HG03108 (cell line): ENCODE results near the gene NUTM2A.
A peak's percentile ranks its signal among the peaks of the same experiment; 100 is the strongest.
"Not testable (repeated sequence)": the region's sequence is repeated elsewhere in the genome, so short reads cannot be mapped to it uniquely, and the experiment has no call there.

Experiments
- ATAC-seq: cut with Tn5 transposase; IDR thresholded peaks from one replicate; pipeline ENCODE4 v1.9.1; 2021; ENCODE audit warnings: moderate library complexity; ENCODE audit not compliant: unreplicated experiment

Gene NUTM2A

DNA sequence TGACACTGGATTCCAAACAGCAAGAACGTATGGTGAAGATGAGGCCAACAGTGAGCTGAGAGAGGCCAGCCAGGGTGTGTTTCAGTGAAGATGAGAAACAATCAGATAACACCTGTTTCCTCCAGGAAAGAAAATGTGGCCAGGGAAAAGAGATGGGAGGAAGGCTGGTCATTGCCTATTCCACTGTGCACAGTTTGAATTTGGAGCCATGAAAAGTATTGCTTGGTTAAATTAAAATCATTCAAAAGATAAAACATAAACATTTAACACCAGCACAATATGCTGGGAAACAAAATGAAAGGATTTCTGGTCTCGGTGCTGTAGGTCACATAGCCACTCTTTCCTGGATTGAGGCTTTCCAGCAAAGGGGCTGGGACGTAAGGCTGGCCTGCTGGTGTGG is at the start of gene NUTM2A:
NUTM2A (plus strand) TSS at position 301 of the 400 bp plus-strand sequence. CDS start 383 bp downstream, outside the sequence.
- not testable (repeated sequence) for ATAC-seq

- ATAC-seq: not testable (repeated sequence)
These were observed 47.7 kb upstream of the NUTM2A start for GRCh38 chr10:87177587-87177986.

GRCh38 chr10:87184421-87184820 is 40.8 kb upstream of the NUTM2A start:
- not testable (repeated sequence) for ATAC-seq

DNA sequence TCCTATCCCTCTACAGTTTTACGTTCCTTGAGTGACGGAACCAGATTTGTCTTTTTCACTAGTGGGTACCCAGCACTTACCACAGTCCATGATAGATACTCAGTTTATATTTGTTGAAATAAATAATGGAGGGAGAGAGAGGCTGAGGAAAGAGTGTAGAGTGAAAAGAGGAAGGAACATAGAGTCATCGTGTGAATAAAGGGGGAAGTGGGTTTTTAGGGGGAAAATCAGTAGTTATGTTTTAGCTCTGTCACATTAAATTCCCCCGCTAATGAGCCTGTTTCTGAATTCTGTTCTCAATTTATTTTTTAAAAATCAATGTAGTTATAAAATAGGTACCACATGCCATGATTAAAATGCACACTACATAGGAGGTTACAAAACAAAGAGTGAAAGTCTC is 39.2 kb upstream of the NUTM2A start:
- ATAC-seq: not testable (repeated sequence)

DNA sequence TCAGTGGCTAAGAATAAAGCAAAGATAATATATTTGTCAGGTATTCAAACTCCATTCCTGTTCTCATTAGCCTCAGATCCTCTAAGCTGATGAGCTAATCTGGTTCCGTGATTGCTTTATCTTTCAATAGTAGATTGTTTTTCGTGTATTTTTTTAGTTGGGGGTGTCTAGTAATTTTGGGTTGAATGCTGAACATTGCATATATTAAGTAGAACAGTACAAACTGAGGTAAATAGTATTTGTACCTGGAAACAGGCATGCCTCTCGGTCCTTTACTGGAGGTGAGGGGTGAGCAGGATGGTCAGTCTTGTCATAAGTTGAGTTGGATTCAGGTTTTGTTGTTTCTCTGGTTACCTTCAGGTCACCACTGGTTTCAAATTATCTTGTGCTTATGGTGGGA is 37.7 kb upstream of the NUTM2A start:
- ATAC-seq: not testable (repeated sequence)

- not testable (repeated sequence) for ATAC-seq
These were observed 33.4 kb upstream of the NUTM2A start for GRCh38 chr10:87191841-87192240.

- ATAC-seq: peak; percentile 57
These were observed 24.3 kb upstream of the NUTM2A start for GRCh38 chr10:87200924-87201323.

DNA sequence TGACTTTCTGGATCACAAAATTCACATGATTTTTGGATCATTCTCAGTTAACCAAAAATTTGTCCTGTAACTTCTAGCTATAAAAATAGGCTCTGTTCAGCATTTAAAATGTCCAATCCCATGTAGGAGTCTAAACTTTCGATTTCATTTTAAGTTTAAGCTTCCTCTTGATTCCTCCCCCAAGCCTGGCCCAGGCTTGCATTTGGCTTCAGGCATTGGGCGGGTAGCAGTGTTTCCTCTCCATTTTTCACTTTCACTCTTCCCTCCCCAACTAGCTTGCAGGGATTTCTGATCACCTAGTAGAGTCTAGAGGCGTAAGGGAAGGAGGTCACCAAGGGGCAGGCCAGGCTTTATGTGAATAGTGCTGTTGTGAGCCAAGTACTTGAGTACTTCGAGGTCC is 20.4 kb upstream of the NUTM2A start:
- ATAC-seq: not testable (repeated sequence)

- ATAC-seq: not testable (repeated sequence)
These were observed 18.3 kb upstream of the NUTM2A start for GRCh38 chr10:87206922-87207321.

DNA sequence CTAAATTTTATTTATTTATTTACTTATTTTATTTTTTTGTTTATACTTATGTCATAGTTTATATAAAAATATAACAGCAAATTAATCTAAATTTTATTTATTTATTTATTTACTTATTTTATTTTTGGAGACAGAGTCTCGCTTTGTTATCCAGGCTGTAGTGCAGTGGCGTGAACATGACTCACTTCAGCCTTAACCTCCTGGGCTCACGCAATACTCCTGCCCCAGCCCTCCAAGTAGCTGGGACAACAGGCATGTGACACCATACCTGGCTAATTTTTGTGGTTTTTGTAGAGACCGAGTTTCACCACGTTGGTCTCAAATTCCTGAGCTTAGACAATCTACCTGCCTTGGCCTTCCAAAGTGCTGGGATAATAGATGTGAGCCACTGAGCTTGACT is 14.9 kb upstream of the NUTM2A start:
- ATAC-seq: not testable (repeated sequence)

DNA sequence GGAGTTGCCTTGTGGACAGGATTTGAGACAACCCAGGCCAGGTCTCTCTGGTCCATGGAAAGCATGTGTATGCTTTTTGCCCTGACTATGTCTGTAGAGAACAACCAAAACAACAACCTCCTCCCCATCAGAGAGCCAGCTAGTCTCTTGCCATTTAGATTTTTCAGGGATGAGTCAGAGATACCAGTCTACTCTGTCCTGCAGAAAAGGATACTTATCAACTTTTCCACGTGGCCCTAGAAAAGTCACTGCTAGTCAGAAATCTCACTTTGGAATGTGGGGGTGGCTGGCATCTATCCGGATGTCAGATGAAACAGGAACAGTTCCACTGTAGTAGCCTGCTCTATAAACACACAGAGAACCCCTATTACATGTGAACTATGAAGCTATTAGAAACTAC is 13.4 kb upstream of the NUTM2A start:
- not testable (repeated sequence) for ATAC-seq

- not testable (repeated sequence) for ATAC-seq
These were observed 12.0 kb upstream of the NUTM2A start for GRCh38 chr10:87213150-87213765.

DNA sequence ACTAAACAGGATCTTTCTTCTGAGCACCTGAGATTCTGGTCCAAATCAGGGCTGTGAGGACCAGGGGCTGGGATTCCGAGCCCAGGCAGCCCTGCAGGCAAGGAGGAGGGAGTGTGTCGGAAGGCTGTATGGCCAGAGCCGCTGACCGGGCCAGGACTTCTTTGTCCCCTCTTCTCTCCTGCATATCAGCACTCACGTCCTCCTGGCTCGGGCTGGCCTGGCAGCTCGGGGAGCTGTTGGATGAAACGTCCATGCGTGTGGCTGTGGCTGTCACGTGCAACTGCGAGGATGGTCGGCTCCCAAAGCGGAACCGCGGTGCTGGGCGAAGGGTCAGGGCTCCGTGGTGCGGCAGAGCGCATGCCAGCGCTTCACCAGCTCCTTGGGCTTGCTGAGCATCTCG is 11.4 kb upstream of the NUTM2A start:
- ATAC-seq: not testable (repeated sequence)

- ATAC-seq: not testable (repeated sequence)
These were observed 9.1 kb upstream of the NUTM2A start for GRCh38 chr10:87216120-87216519.

- not testable (repeated sequence) for ATAC-seq
These were observed 5.9 kb upstream of the NUTM2A start for GRCh38 chr10:87219370-87219769.

DNA sequence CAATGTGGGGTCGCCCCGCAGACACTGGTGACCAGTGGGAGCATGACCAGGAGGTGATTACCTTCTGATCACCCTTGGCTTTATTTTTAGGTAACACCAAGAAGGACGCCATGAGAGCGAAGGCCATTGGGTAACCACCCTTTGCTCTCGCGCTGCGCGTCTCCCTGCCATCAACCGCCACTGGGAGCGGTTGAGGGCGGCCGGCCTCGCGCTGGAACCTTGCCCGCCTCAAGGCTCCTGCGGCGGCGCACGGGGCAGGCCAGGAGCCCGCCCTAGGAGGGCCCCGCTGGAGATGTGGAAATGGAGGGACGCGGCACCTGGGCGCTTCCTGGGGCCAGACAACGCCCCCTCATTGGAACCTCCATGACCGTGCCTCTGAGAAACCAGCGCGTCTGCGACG is 2.5 kb upstream of the NUTM2A start:
- ATAC-seq: not testable (repeated sequence)

DNA sequence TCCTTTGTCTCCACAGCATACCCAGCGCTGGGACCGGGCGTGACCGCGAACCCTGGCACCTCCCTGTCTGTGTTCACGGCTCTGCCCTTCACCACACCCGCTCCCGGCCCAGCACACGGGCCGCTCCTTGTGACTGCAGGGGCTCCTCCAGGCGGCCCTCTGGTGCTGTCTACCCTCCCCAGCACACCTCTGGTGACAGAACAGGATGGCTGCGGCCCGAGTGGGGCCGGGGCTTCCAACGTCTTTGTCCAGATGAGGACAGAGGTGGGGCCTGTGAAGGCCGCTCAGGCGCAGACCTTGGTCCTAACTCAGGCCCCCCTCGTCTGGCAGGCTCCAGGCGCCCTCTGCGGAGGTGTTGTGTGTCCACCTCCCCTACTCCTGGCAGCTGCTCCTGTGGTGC is 3.0 kb downstream of the NUTM2A start:
- ATAC-seq: not testable (repeated sequence)

- not testable (repeated sequence) for ATAC-seq
These were observed 4.0 kb downstream of the NUTM2A start for GRCh38 chr10:87229211-87229610.

DNA sequence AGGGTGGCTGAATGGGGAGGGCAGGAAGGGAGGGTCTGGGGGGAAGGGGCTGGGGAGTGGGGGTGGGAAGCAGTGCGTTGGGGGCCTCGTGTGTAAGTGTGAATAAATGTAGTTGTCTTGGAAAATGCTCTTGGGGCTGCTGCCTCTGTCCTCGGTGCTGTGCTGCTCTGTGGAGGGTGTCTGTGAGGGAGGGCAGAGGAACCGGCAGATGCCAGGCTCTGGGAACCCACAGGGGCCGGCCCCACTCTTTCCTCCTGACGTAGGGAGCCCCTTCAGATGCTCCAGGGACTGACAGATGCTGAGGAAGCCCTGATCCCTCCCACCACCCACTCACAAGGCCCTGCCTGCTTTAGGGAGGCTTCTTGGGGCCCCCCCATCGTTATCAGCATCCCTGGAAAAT is 9.6 kb downstream of the NUTM2A start:
- not testable (repeated sequence) for ATAC-seq

DNA sequence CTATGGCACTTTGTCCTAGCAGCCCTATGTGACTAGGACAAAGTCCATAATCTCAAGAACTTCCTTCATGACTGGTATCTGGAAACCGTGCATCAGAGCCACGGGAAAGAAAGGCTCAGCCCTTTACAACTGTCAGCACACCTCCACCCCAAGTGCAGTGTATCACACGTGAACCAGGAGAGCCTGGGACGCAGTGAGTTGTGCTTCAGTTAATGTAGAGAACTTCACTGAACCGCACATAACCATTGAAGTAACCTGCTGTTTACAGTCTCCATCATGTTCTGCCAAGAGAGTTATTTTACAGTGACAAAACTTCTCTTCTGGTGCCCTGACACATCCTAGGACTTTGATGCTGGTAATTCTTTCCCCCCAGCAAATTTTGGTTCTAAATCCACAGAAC is 12.0 kb downstream of the NUTM2A start:
- not testable (repeated sequence) for ATAC-seq

- not testable (repeated sequence) for ATAC-seq
These were observed 14.1 kb downstream of the NUTM2A start for GRCh38 chr10:87239346-87239808.

GRCh38 chr10:87242192-87242591 is 16.9 kb downstream of the NUTM2A start:
- ATAC-seq: not testable (repeated sequence)

- not testable (repeated sequence) for ATAC-seq
These were observed 22.1 kb downstream of the NUTM2A start for GRCh38 chr10:87247335-87247734.
